T-helper 1 cell treated with Interleukin-12 subunit alpha and Interleukin-12 subunit beta and Interleukin-4 antibody, amounts not matched to agents 30 μg/mL and 1 μg/mL, for 36 hours (primary cell): ENCODE data around the gene HES5.
A peak's percentile ranks its signal among the peaks of the same experiment; 100 is the strongest.

Experiments
- H3K27ac Mint-ChIP-seq: one replicate; pipeline ENCODE4 v1.8.0; 2021; ENCODE audit warnings: mild to moderate bottlenecking, mixed read lengths
- H3K27me3 Mint-ChIP-seq: one replicate; pipeline ENCODE4 v1.8.0; 2021; ENCODE audit warnings: low read depth, mixed read lengths
- H3K36me3 Mint-ChIP-seq: one replicate; pipeline ENCODE4 v1.8.0; 2021; ENCODE audit warnings: low read depth, mixed read lengths
- H3K4me1 Mint-ChIP-seq: one replicate; pipeline ENCODE4 v1.8.0; 2021; ENCODE audit warnings: low read depth, mixed read lengths
- H3K4me3 Mint-ChIP-seq: one replicate; pipeline ENCODE4 v1.8.0; 2021; ENCODE audit warnings: mild to moderate bottlenecking, moderate library complexity, mixed read lengths
- H3K9me3 Mint-ChIP-seq: one replicate; pipeline ENCODE4 v1.8.0; 2021; ENCODE audit warnings: mixed read lengths

The HES5 gene

DNA sequence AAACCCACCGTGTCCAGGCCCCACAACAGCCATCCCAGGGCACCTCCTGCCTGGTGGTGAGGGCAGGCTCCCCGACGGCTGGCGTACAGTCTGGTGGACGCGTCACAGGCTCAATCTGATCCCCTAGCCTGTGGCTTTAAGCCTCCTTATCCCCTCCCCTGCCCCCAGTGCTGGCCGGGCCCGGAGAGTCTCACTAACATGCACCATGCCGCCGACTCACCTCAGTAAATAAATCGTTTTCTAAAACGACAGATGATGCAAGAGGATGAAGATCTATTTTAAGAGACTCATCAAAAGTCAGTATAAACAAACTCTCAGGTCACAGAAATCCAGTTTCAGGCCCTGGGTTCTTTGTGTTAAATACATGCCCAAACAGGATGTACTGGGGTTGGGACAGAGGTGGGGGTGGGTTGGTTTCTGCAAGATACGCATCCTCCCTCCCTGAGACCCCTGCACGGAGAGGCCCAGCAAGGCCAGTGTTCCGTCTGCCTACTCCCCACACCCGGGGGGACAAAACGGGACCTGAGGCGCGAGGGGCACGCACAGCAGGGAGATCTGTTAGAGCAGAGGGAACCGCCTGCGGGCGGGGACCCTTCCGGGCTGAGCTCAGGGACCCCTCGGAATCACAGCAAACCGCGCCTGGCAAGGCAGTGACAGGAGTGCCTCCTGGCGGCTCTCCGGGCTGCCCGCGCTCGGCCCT lies 6.7 kb downstream of the HES5 start:
- peak overlapping the region; percentile 88 for H3K4me3 Mint-ChIP-seq
- peaks cover 17% of the 10 kb centered on the region for H3K36me3 Mint-ChIP-seq
- peak overlapping the region; percentile 89 for H3K27ac Mint-ChIP-seq
- H3K4me1 Mint-ChIP-seq = peaks cover 32% of the 10 kb centered on the region
- peaks cover 5% of the 10 kb centered on the region for H3K27me3 Mint-ChIP-seq
- no peaks in the 10 kb centered on the region for H3K9me3 Mint-ChIP-seq

- peaks cover 18% of the 10 kb centered on the region for H3K36me3 Mint-ChIP-seq
- no peaks in the 10 kb centered on the region for H3K9me3 Mint-ChIP-seq
- peaks cover 5% of the 10 kb centered on the region for H3K27me3 Mint-ChIP-seq
- H3K27ac Mint-ChIP-seq = peak overlapping the region; percentile 89
- H3K4me1 Mint-ChIP-seq = peaks cover 32% of the 10 kb centered on the region
- no peak overlapping the region for H3K4me3 Mint-ChIP-seq
Measured at GRCh38 chr1:2522230-2522629, 7.8 kb downstream of the HES5 start.

DNA sequence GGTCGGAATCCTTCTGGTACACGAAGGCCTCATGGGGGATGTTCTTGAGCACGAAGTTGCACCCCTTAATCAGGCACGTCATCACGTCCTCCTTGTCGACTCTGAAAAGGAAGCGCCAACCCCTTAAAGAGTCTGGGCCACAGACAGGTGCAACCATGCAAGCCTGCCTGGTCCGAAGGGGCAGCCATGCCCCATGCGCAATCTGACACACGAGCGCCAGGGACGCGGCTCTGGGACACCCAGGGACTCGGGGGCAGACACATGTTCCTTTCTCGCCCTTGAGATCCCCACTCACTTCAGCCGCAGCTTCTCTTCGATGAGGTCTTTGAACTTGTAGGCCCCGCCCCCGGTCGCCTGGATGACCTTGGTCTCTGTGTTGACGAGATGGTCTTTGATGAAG lies 9.3 kb downstream of the HES5 start:
- no peaks in the 10 kb centered on the region for H3K9me3 Mint-ChIP-seq
- no peak overlapping the region for H3K27ac Mint-ChIP-seq
- H3K4me1 Mint-ChIP-seq = peaks cover 28% of the 10 kb centered on the region
- no peaks in the 10 kb centered on the region for H3K27me3 Mint-ChIP-seq
- H3K4me3 Mint-ChIP-seq = no peak overlapping the region
- H3K36me3 Mint-ChIP-seq = peaks cover 24% of the 10 kb centered on the region

DNA sequence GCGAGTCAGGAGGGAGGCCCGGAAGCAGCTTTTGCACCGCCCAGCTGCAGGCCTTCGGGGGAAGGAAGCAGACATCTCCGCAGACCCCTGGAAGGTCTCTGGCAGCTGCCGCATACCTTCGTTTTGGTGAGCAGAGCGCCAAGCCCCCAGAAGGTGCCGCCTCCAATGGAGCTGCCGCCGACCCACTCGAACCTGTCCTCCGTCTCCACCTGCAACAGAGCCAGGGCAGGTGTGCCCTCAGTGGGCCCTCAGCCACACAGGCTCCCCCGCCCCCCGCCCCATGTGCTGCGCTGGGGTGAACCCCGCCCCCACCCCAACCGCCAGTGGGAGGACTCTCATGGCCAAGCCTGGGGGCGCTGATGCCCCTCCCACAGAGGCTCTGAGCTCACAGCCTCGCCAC lies 9.9 kb downstream of the HES5 start:
- H3K9me3 Mint-ChIP-seq = no peaks in the 10 kb centered on the region
- no peaks in the 10 kb centered on the region for H3K27me3 Mint-ChIP-seq
- H3K4me1 Mint-ChIP-seq = peaks cover 28% of the 10 kb centered on the region
- H3K27ac Mint-ChIP-seq = no peak overlapping the region
- H3K36me3 Mint-ChIP-seq = peaks cover 24% of the 10 kb centered on the region
- no peak overlapping the region for H3K4me3 Mint-ChIP-seq

- Mint-ChIP-seq H3K27me3 (no peaks in the 10 kb centered on the region), H3K4me1 (peaks cover 23% of the 10 kb centered on the region), H3K4me3 (no peak overlapping the region), H3K27ac (no peak overlapping the region), H3K9me3 (no peaks in the 10 kb centered on the region), H3K36me3 (peaks cover 21% of the 10 kb centered on the region)
Measured at GRCh38 chr1:2519729-2520128, 10.3 kb downstream of the HES5 start.

DNA sequence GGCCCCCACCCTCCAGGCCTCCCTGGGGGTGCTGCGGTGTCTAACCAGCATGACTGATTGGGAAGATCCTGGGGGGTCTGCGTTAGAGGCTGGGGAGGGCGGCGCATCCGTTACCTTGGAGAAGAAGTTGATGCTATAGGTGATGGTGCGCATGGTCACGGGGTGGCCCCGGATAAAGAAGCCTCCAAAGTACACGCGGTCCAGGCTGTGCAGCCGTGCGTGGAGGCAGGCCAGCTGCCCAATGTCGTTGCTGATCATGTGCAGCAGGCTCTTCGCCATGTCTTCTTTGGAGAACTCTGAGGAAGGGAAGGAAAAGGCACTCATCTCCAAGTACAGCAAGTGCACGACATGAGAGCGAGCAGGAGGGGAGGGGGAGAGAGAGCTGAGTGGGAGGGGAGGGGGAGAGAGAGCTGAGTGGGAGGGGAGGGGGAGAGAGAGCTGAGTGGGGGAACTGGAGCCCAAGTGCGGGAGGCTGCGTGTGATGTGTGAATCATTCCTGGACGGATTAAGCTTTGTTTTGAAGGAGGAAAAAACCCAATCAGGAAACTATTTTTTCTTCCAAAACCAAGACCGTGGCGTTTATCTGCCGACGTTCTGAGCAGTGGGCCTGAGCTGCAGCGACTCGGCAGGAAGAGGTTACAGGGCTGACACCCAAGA lies 10.9 kb downstream of the HES5 start:
- peaks cover 20% of the 10 kb centered on the region for H3K4me1 Mint-ChIP-seq
- H3K27ac Mint-ChIP-seq = no peak overlapping the region
- H3K4me3 Mint-ChIP-seq = no peak overlapping the region
- H3K9me3 Mint-ChIP-seq = no peaks in the 10 kb centered on the region
- H3K27me3 Mint-ChIP-seq = no peaks in the 10 kb centered on the region
- peaks cover 21% of the 10 kb centered on the region for H3K36me3 Mint-ChIP-seq

DNA sequence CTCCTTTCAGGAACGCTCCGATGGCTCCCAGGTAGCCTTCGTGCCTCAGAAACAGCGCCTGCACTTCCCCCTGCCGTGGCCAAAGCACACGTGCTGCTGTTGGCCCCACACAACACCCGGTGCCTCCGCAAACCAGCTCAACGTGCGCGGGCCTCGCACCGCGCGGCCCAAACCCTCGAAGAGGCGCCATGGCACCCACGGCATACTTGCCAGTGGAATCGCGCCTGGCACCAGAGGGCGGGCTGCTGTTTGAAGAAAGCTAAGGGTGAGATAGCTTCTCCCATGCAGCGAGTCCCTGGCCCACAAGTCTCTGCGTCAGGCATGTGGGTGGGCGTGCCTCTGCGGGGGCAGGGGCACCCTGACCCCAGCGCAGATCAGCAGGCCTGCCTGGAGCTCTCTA lies 11.5 kb downstream of the HES5 start:
- peaks cover 23% of the 10 kb centered on the region for H3K36me3 Mint-ChIP-seq
- H3K4me3 Mint-ChIP-seq = no peak overlapping the region
- H3K4me1 Mint-ChIP-seq = peaks cover 15% of the 10 kb centered on the region
- H3K9me3 Mint-ChIP-seq = no peaks in the 10 kb centered on the region
- H3K27me3 Mint-ChIP-seq = no peaks in the 10 kb centered on the region
- H3K27ac Mint-ChIP-seq = no peak overlapping the region

- Mint-ChIP-seq H3K4me3 (no peak overlapping the region), H3K36me3 (peaks cover 23% of the 10 kb centered on the region), H3K27ac (no peak overlapping the region), H3K4me1 (peaks cover 10% of the 10 kb centered on the region), H3K9me3 (no peaks in the 10 kb centered on the region), H3K27me3 (no peaks in the 10 kb centered on the region)
Measured at GRCh38 chr1:2517966-2518365, 12.1 kb downstream of the HES5 start.

DNA sequence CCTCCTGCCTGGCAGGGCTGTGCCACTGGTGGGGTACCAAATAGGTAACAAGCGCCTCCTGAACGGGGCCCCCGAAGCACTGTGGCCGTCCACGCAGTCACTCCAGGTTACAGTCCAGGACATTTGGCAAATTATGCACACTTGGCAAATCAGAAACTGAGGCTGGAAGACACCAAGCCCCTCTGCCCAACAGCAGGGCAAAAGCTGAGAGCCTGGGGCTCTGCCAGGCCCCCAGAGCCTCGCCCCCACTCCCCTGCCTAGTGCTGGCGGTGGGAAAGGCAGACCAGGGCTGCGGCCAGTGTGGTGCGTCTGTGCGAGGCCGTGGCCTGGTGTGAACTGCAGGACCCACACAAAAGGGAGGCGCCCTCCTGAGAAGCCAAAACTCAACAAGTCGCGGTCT lies 13.1 kb downstream of the HES5 start:
- peaks cover 18% of the 10 kb centered on the region for H3K36me3 Mint-ChIP-seq
- no peaks in the 10 kb centered on the region for H3K9me3 Mint-ChIP-seq
- H3K27me3 Mint-ChIP-seq = no peaks in the 10 kb centered on the region
- no peak overlapping the region for H3K4me3 Mint-ChIP-seq
- peak overlapping the region; percentile 49 for H3K27ac Mint-ChIP-seq
- no peaks in the 10 kb centered on the region for H3K4me1 Mint-ChIP-seq

DNA sequence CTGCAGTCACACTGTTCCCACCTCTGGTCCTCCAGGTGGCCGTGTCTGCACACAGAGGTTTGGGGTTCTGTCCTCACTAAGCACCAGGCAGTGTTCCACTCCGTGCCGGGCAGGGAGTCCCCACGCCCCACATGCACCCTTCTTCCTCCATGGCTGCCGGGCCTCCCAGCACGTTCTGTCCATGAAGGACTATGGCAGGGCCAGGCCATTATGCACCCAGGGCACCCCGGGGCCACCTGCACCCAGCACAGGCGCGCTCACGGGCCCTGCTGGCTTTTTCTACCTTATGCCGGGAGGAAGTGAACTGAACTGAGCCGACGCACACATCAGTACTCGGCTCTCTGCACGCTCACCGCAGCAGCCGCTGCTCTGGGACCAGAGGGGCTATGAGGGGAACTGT lies 13.9 kb downstream of the HES5 start:
- H3K9me3 Mint-ChIP-seq = no peaks in the 10 kb centered on the region
- H3K36me3 Mint-ChIP-seq = peaks cover 21% of the 10 kb centered on the region
- no peaks in the 10 kb centered on the region for H3K4me1 Mint-ChIP-seq
- no peak overlapping the region for H3K4me3 Mint-ChIP-seq
- H3K27me3 Mint-ChIP-seq = no peaks in the 10 kb centered on the region
- no peak overlapping the region for H3K27ac Mint-ChIP-seq

GRCh38 chr1:2515763-2516080 lies 14.3 kb downstream of the HES5 start:
- no peak overlapping the region for H3K4me3 Mint-ChIP-seq
- no peaks in the 10 kb centered on the region for H3K9me3 Mint-ChIP-seq
- peaks cover 18% of the 10 kb centered on the region for H3K36me3 Mint-ChIP-seq
- H3K4me1 Mint-ChIP-seq = no peaks in the 10 kb centered on the region
- no peak overlapping the region for H3K27ac Mint-ChIP-seq
- no peaks in the 10 kb centered on the region for H3K27me3 Mint-ChIP-seq

GRCh38 chr1:2514863-2515762 lies 14.9 kb downstream of the HES5 start:
- Mint-ChIP-seq H3K9me3 (no peaks in the 10 kb centered on the region), H3K27ac (no peak overlapping the region)

DNA sequence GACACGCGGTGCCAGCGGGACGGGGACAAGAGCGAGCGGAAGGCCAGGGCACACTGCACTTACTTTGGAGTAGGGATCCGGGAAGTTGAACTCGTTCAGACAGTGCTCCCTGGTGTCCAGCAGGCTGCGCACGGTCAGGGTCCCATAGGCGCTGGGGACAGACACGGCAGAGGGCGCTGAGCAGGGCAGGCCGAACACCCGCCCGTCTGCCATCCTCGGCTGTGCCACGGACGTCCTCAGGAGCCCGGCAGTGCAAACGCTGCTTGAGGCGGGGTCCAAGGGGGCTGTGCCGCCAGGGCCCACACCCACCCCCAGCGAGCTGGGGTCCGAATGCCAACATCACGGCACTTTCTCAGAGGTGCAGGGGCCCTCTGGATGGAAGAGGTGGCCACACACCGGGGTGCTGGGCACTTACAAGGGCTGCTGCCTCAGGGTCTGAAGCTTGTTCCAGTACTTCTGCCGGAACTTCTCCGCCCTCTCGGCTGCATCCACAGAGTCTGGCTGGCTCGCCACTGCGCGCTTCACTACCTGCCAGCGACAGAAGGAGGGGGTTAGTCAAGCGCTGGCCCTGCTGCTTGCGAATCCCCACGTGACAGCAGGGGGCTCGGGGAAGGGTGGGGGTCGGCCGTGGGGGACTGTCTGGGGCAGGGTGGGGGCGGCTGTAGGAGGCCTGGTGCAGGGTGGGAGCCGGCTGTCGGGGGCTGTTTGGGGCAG lies 16.0 kb downstream of the HES5 start:
- no peaks in the 10 kb centered on the region for H3K27me3 Mint-ChIP-seq
- no peak overlapping the region for H3K27ac Mint-ChIP-seq
- no peaks in the 10 kb centered on the region for H3K4me1 Mint-ChIP-seq
- peaks cover 17% of the 10 kb centered on the region for H3K36me3 Mint-ChIP-seq
- no peaks in the 10 kb centered on the region for H3K9me3 Mint-ChIP-seq
- H3K4me3 Mint-ChIP-seq = no peak overlapping the region

More at GRCh38 chr1:2514863-2515762, 14.9 kb downstream of the HES5 start:
- peaks cover 18% of the 10 kb centered on the region for H3K36me3 Mint-ChIP-seq
- no peaks in the 10 kb centered on the region for H3K4me1 Mint-ChIP-seq
- H3K4me3 Mint-ChIP-seq = no peak overlapping the region
- no peaks in the 10 kb centered on the region for H3K27me3 Mint-ChIP-seq

- Mint-ChIP-seq H3K27ac (no peak overlapping the region), H3K36me3 (peaks cover 14% of the 10 kb centered on the region), H3K27me3 (no peaks in the 10 kb centered on the region), H3K4me3 (no peak overlapping the region), H3K9me3 (no peaks in the 10 kb centered on the region), H3K4me1 (no peaks in the 10 kb centered on the region)
Measured at GRCh38 chr1:2512862-2513421, 17.1 kb downstream of the HES5 start.
